Panc1 (cell line): Measurements from ENCODE around the gene ODF4. TPM values are rescaled to one million over a fixed set of nuclear protein-coding genes. Genes with fewer than 3 reads are reported as not detected.

Experiments
- ATAC-seq: fragments of 200-7000 bp; cut with Tn5 transposase; 2 replicates; pipeline ENCODE4 v1.9.1; 2020; ENCODE audit warnings: mild to moderate bottlenecking, moderate library complexity
- BruUV-seq: library from RNA; stranded (reverse); fragments of 400-500 nt; replicated peaks from 2 replicates; lab custom pipeline; 2021; lab: Mats Ljungman, UMichigan
- CTCF ChIA-PET: fragments of 300-600 bp; sonication (Branson Sonifier 250); formaldehyde crosslinking; loops from one replicate; lab custom pipeline; 2022; ENCODE audit warnings: antibody characterized with exemption; lab: Charles Lee
- POLR2A ChIA-PET: fragments of 300-600 bp; sonication (Branson Sonifier 250); formaldehyde crosslinking; loops from one replicate; lab custom pipeline; 2022; ENCODE audit warnings: antibody characterized with exemption; lab: Charles Lee
- DNase-seq: peaks from one replicate; pipeline ENCODE4 v3.0.0-alpha.2; 2010; ENCODE audit warnings: low read depth, low spot score
- H3K27ac ChIP-seq: 2 replicates; pipeline ENCODE4 v1.5.1; 2011; ENCODE audit warnings: mild to moderate bottlenecking, low read length, inconsistent platforms
- H3K27me3 ChIP-seq: fragments of 200-500 bp; sonication (Bioruptor generic); 2 replicates; pipeline ENCODE4 v1.6.0; 2014; ENCODE audit warnings: low read length, inconsistent platforms; ENCODE audit not compliant: control insufficient read depth, insufficient read depth
- H3K36me3 ChIP-seq: fragments of 200-500 bp; sonication (Bioruptor generic); 2 replicates; pipeline ENCODE4 v1.5.1; 2014; ENCODE audit warnings: inconsistent platforms, mild to moderate bottlenecking, low read length, moderate library complexity; ENCODE audit not compliant: control insufficient read depth, insufficient read depth
- H3K4me1 ChIP-seq: 2 replicates; pipeline ENCODE4 v1.5.1; 2011; ENCODE audit warnings: inconsistent platforms, mild to moderate bottlenecking, low read length, moderate library complexity; ENCODE audit not compliant: control insufficient read depth, insufficient read depth
- H3K4me3 ChIP-seq, 2 experiments: 2 replicates each; pipeline ENCODE4 v1.5.1; 2011 to 2012; ENCODE audit warnings: low read depth in 2 of 2, low read length in 2 of 2, mild to moderate bottlenecking in 2 of 2, inconsistent platforms in 1 of 2, moderate library complexity in 1 of 2
- H3K9me3 ChIP-seq: fragments of 200-500 bp; sonication (Bioruptor generic); 2 replicates; pipeline ENCODE4 v1.5.1; 2014; ENCODE audit warnings: low read depth, mild to moderate bottlenecking, inconsistent platforms, low read length, moderate library complexity; ENCODE audit not compliant: control insufficient read depth, insufficient read depth
- POLR2AphosphoS5 ChIP-seq: IDR thresholded peaks from 2 replicates; pipeline ENCODE4 v1.6.1; 2012; ENCODE audit warnings: mild to moderate bottlenecking, low read depth, low read length, moderate library complexity
- SIN3A ChIP-seq: IDR thresholded peaks from 2 replicates; pipeline ENCODE4 v1.6.1; 2012; ENCODE audit warnings: low read depth, mild to moderate bottlenecking, low read length, moderate library complexity, borderline replicate concordance; ENCODE audit not compliant: insufficient read depth
- TCF7L2 ChIP-seq: IDR thresholded peaks from 2 replicates; pipeline ENCODE4 v1.6.1; 2011; ENCODE audit warnings: mild to moderate bottlenecking, low read depth, low read length, inconsistent platforms
- in situ Hi-C: cut with HindIII; loops from 2 replicates; pipeline ENCODE4 v1.10.0; 2016; ENCODE audit warnings: low sequenced_read_pairs, low pct_unique_long_range_greater_than_20kb
- intact Hi-C: fragments of 100-400 bp; cut with micrococcal nuclease; formaldehyde crosslinking; loops from one replicate; pipeline ENCODE4 v1.10.0; 2022; ENCODE audit not compliant: unreplicated experiment
- total RNA-seq: library from RNA; stranded (reverse); gene quantifications from one replicate; pipeline ENCODE4 v1.2.1, GENCODE V29; 2021; ENCODE audit not compliant: unreplicated experiment
- TF ChIP-seq, protein P1 (sequence below), 2 experiments: IDR thresholded peaks; 2 replicates each; pipeline ENCODE4 v1.6.1; 2011 to 2012; ENCODE audit warnings: low read depth in 2 of 2, control low read depth in 1 of 2, low read length in 1 of 2, mild to moderate bottlenecking in 1 of 2, moderate library complexity in 1 of 2; ENCODE audit not compliant: insufficient read depth in 1 of 2
- TF ChIP-seq, protein P2 (sequence below): fragments of 450-650 bp; IDR thresholded peaks from 2 replicates; pipeline ENCODE4 v1.5.1; 2017; ENCODE audit warnings: mild to moderate bottlenecking

Gene ODF4
- total RNA-seq, 1 experiment from 2014 or later, result not detected

DNA sequence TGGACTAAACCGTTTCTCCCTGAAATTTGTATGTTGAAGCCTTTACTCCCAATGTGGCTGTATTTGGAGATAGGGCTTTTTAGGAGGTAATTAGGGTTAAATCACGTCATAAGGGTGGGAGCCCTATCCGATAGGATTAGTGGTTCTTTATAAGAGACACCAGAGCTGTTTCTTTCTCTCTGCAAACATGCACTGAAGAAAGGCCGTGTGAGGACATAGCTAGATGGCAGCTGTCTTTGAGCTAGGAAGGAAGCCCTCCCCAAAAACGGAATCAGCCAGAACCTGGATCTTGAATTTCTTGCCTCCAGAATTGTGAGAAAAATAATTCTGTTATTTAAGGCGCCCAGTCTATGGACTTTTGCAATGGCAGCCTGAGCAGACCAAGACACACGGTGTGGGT is 14.1 kb downstream of the ODF4 start:
- in situ Hi-C loops, result no loop called here
- BruUV-seq, result no TSS peak
- Histone ChIP-seq H3K4me3 (no peak overlapping the region), H3K36me3 (no peaks in the 10 kb centered on the region), H3K27ac (no peak overlapping the region), H3K9me3 (no peaks in the 10 kb centered on the region), H3K27me3 (no peaks in the 10 kb centered on the region), H3K4me1 (no peaks in the 10 kb centered on the region)
- CTCF ChIA-PET, result no interaction called here
- intact Hi-C loops, result no loop called here
- TF ChIP-seq TCF7L2 (no peak), SIN3A (no peak), POLR2AphosphoS5 (no peak)
- TF ChIP-seq, protein P1, sequence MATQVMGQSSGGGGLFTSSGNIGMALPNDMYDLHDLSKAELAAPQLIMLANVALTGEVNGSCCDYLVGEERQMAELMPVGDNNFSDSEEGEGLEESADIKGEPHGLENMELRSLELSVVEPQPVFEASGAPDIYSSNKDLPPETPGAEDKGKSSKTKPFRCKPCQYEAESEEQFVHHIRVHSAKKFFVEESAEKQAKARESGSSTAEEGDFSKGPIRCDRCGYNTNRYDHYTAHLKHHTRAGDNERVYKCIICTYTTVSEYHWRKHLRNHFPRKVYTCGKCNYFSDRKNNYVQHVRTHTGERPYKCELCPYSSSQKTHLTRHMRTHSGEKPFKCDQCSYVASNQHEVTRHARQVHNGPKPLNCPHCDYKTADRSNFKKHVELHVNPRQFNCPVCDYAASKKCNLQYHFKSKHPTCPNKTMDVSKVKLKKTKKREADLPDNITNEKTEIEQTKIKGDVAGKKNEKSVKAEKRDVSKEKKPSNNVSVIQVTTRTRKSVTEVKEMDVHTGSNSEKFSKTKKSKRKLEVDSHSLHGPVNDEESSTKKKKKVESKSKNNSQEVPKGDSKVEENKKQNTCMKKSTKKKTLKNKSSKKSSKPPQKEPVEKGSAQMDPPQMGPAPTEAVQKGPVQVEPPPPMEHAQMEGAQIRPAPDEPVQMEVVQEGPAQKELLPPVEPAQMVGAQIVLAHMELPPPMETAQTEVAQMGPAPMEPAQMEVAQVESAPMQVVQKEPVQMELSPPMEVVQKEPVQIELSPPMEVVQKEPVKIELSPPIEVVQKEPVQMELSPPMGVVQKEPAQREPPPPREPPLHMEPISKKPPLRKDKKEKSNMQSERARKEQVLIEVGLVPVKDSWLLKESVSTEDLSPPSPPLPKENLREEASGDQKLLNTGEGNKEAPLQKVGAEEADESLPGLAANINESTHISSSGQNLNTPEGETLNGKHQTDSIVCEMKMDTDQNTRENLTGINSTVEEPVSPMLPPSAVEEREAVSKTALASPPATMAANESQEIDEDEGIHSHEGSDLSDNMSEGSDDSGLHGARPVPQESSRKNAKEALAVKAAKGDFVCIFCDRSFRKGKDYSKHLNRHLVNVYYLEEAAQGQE (IDR thresholded peaks at IDR 0.05; ENCODE audit: insufficient read depth in 1 of 2, low read depth in 2 of 2, low read length in 1 of 2), result no peak
- TF ChIP-seq, protein P2, sequence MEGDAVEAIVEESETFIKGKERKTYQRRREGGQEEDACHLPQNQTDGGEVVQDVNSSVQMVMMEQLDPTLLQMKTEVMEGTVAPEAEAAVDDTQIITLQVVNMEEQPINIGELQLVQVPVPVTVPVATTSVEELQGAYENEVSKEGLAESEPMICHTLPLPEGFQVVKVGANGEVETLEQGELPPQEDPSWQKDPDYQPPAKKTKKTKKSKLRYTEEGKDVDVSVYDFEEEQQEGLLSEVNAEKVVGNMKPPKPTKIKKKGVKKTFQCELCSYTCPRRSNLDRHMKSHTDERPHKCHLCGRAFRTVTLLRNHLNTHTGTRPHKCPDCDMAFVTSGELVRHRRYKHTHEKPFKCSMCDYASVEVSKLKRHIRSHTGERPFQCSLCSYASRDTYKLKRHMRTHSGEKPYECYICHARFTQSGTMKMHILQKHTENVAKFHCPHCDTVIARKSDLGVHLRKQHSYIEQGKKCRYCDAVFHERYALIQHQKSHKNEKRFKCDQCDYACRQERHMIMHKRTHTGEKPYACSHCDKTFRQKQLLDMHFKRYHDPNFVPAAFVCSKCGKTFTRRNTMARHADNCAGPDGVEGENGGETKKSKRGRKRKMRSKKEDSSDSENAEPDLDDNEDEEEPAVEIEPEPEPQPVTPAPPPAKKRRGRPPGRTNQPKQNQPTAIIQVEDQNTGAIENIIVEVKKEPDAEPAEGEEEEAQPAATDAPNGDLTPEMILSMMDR, result no peak
- no peak for DNase-seq
- ATAC-seq, result no peak
- POLR2A ChIA-PET, result no interaction called here

DNA sequence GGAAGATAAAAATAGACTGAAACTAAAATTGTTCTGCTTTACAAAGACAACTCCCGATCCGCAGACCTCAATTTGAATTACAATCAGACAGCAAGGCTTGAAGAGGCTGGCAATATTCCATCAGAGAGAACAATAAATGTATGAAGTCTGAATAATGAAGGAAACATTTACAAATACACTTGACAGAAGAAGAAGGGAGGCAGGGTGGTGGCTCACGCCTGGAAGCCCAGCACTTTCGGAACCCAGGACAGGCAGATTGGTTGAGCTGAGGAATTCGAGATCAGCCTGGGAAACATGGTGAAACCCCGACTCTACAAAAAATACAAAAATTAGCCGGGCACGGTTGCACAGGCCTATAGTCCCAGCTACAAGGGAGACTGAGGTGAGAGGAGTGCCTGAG is 14.6 kb downstream of the ODF4 start:
- ATAC-seq (no peak), DNase-seq (no peak)
- TF ChIP-seq, protein P1 (IDR thresholded peaks at IDR 0.05; ENCODE audit: insufficient read depth in 1 of 2, low read depth in 2 of 2, low read length in 1 of 2), result no peak
- no peak for TF ChIP-seq TCF7L2
- TF ChIP-seq POLR2AphosphoS5, result no peak
- H3K36me3 ChIP-seq, result no peaks in the 10 kb centered on the region
- no peaks in the 10 kb centered on the region for H3K9me3 ChIP-seq
- H3K4me3 ChIP-seq, result no peak overlapping the region
- POLR2A ChIA-PET, result no interaction called here
- no peak overlapping the region for H3K27ac ChIP-seq
- H3K27me3 ChIP-seq, result no peaks in the 10 kb centered on the region
- CTCF ChIA-PET, result no interaction called here
- BruUV-seq, result no TSS peak
- in situ Hi-C loops, result no loop called here
- no peaks in the 10 kb centered on the region for H3K4me1 ChIP-seq
- intact Hi-C loops, result no loop called here
